K562 (cell line): ENCODE measurements around the gene CLHC1. TPM values are rescaled to one million over a fixed set of nuclear protein-coding genes. Genes with fewer than 3 reads are reported as not detected.

Experiments
- ATAC-seq: fragments of 200-7000 bp; cut with Tn5 transposase; 3 replicates; pipeline ENCODE4 v1.9.1; 2020; ENCODE audit warnings: moderate library complexity
- BruUV-seq: library from RNA; stranded (reverse); fragments of 400-500 nt; replicated peaks from 2 replicates; lab custom pipeline; 2021; lab: Mats Ljungman, UMichigan
- CTCF ChIA-PET: fragments of 300-600 bp; formaldehyde crosslinking; extraction: SDS; loops from one replicate; lab custom pipeline; 2021; ENCODE audit warnings: low intra/inter-chr PET ratio; lab: Yijun Ruan, JAX
- POLR2A ChIA-PET: fragments of 300-600, 350-650 bp; sonication (Branson Sonifier 250); formaldehyde crosslinking; extraction: SDS; loops from one replicate; lab custom pipeline; 2021; ENCODE audit warnings: antibody characterized with exemption, inconsistent platforms; lab: Yijun Ruan, JAX
- DNase-seq, 4 experiments: peaks; one replicate each; pipeline versions ENCODE4 v3.0.0 to v3.0.0-alpha.2; 2011 to 2018; ENCODE audit warnings: low spot score in 3 of 4, mixed read lengths in 3 of 4; ENCODE audit errors: extremely low read depth in 1 of 4
- FAIRE-seq: peaks from 2 replicates; lab custom pipeline; 2011; peaks lifted over from hg19 to GRCh38; lab: Jason Lieb, UNC
- H2AFZ ChIP-seq: 2 replicates; pipeline ENCODE4 v1.6.0; 2011; ENCODE audit warnings: low read depth, low read length, control low read depth, inconsistent platforms
- H3K27ac ChIP-seq: fragments of 200-600 bp; 3 replicates; pipeline ENCODE4 v1.8.0; 2011; ENCODE audit warnings: low read depth, mild to moderate bottlenecking, control low read depth, inconsistent platforms, low read length, moderate library complexity, mixed read lengths; ENCODE audit errors: extremely low read depth
- H3K27me3 ChIP-seq, 2 experiments: fragments of 300-600 bp in 1 of 2; 2 replicates in 1 of 2; 3 replicates in 1 of 2; pipeline versions ENCODE4 v1.6.0 to v1.8.0; 2011; ENCODE audit warnings: inconsistent platforms in 2 of 2, low read length in 2 of 2, mild to moderate bottlenecking in 1 of 2, mixed read lengths in 1 of 2, moderate library complexity in 1 of 2; ENCODE audit not compliant: control insufficient read depth in 2 of 2, insufficient read depth in 2 of 2
- H3K36me3 ChIP-seq: fragments of 300-600 bp; 3 replicates; pipeline ENCODE4 v1.8.0; 2011; ENCODE audit warnings: mild to moderate bottlenecking, low read length, inconsistent platforms; ENCODE audit not compliant: control insufficient read depth, insufficient read depth
- H3K4me1 ChIP-seq, 2 experiments: fragments of 200-600 bp in 1 of 2; replicated peaks in 1 of 2; 2 replicates in 1 of 2; 3 replicates in 1 of 2; pipeline versions ENCODE4 v1.5.1 to v1.8.0; 2011; ENCODE audit warnings: inconsistent platforms in 2 of 2, low read length in 2 of 2, mild to moderate bottlenecking in 1 of 2, mixed read lengths in 1 of 2, moderate library complexity in 1 of 2; ENCODE audit not compliant: control insufficient read depth in 2 of 2, insufficient read depth in 2 of 2
- H3K4me2 ChIP-seq: 2 replicates; pipeline ENCODE4 v1.6.1; 2011; ENCODE audit warnings: low read length, control low read depth, inconsistent platforms, mixed read lengths; ENCODE audit not compliant: insufficient read depth
- H3K4me3 ChIP-seq: fragments of 200-600 bp; sonication (generic), shearing (Covaris generic); 2 replicates; pipeline ENCODE4 v1.5.1; 2016; ENCODE audit warnings: control low read depth, inconsistent platforms
- H3K79me2 ChIP-seq: fragments of 200-600 bp; 3 replicates; pipeline ENCODE4 v1.8.0; 2011; ENCODE audit warnings: low read length, inconsistent platforms; ENCODE audit not compliant: control insufficient read depth, insufficient read depth
- H3K9ac ChIP-seq, 2 experiments: 2 replicates each; pipeline versions ENCODE4 v1.6.0 to v1.6.1; 2011; ENCODE audit warnings: low read depth in 2 of 2, low read length in 2 of 2, control low read depth in 1 of 2, inconsistent platforms in 1 of 2, mild to moderate bottlenecking in 1 of 2, mixed read lengths in 1 of 2; ENCODE audit not compliant: insufficient read depth in 1 of 2
- H3K9me1 ChIP-seq: one replicate; pipeline ENCODE4 v1.6.0; 2011; ENCODE audit warnings: inconsistent platforms, mild to moderate bottlenecking, low read length, moderate library complexity; ENCODE audit not compliant: control insufficient read depth, insufficient read depth
- H3K9me3 ChIP-seq: replicated peaks from 2 replicates; pipeline ENCODE4 v1.5.1; 2011; ENCODE audit warnings: low read depth, low read length, inconsistent platforms; ENCODE audit not compliant: control insufficient read depth, insufficient read depth
- H4K20me1 ChIP-seq: replicated peaks from 2 replicates; pipeline ENCODE4 v1.6.1; 2011; ENCODE audit warnings: low read length, inconsistent platforms, mixed read lengths; ENCODE audit not compliant: control insufficient read depth, insufficient read depth
- CHD2 ChIP-seq: IDR thresholded peaks from 2 replicates; pipeline ENCODE4 v1.6.1; 2011; ENCODE audit warnings: low read depth, low read length
- GABPB1 ChIP-seq: sonication (generic); formaldehyde crosslinking; IDR thresholded peaks from 2 replicates; pipeline ENCODE4 v1.8.0; 2022; ENCODE audit warnings: mild to moderate bottlenecking, missing genetic modification reagents
- NUFIP1 ChIP-seq: fragments of 450-650 bp; IDR thresholded peaks from 2 replicates; pipeline ENCODE4 v1.6.1; 2018; ENCODE audit not compliant: partially characterized antibody
- TCF7L2 ChIP-seq: fragments of 150-350 bp; IDR thresholded peaks from 2 replicates; pipeline ENCODE4 v1.6.1; 2016; ENCODE audit warnings: low read depth, mild to moderate bottlenecking, low read length, moderate library complexity
- WGBS: fragments of 100-300 bp; shearing (Covaris generic); methylation state at CpG from one replicate; pipeline ENCODE4 v1.1.6; 2016; ENCODE audit warnings: low coverage, mixed read lengths; ENCODE audit not compliant: insufficient coverage; ENCODE audit errors: missing lambda C conversion rate; 5-methylcytosine and 5-hydroxymethylcytosine counted together
- in situ Hi-C: fragments of 300-500 bp; cut with MboI; formaldehyde crosslinking; loops from 4 replicates; pipeline ENCODE4 v1.15.0; 2018; ENCODE audit warnings: inconsistent platforms, mixed read lengths
- intact Hi-C: fragments of 100-400 bp; cut with micrococcal nuclease; formaldehyde crosslinking; loops from 2 replicates; pipeline ENCODE4 v1.14.2; 2022
- polyA plus RNA-seq, 8 experiments: library from polyadenylated mRNA; depleted of rRNA in 4 of 8; stranded (reverse) in 5 of 8; unstranded in 3 of 8; fragments of >200 nt; fragmentation: Nextera tagmentation in 2 of 8; fragmentation: Illumina TruSeq in 1 of 8; extraction: Ambion mirVana in 2 of 8; extraction: Trizol in 1 of 8; gene quantifications; 2 replicates each; pipeline versions ENCODE4 v1.2.1 to v1.2.3, GENCODE V29; 2011 to 2014; ENCODE audit warnings: inconsistent platforms in 1 of 8, missing spikeins in 1 of 8
- total RNA-seq, 7 experiments: library from RNA; depleted of rRNA in 6 of 7; stranded (reverse); fragments of >200 nt in 6 of 7; fragmentation: Illumina TruSeq in 2 of 7; extraction: Trizol in 2 of 7; gene quantifications; 2 replicates each; pipeline versions ENCODE4 v1.2.1 to v1.2.3, GENCODE V29; 2011 to 2021; ENCODE audit warnings: low replicate concordance in 1 of 7
- TF ChIP-seq, protein P1 (sequence below), 2 experiments: IDR thresholded peaks in 1 of 2; conservative IDR thresholded peaks in 1 of 2; 2 replicates each; pipeline ENCODE4 v1.6.1; 2016; ENCODE audit warnings: low read depth in 2 of 2, mild to moderate bottlenecking in 1 of 2, missing compliant biosample characterization in 1 of 2, missing genetic modification characterization in 1 of 2, moderate library complexity in 1 of 2
- TF ChIP-seq, protein P2 (sequence below): sonication (generic); formaldehyde crosslinking; IDR thresholded peaks from 2 replicates; pipeline ENCODE4 v1.8.0; 2023; ENCODE audit warnings: missing genetic modification reagents, mild to moderate bottlenecking, borderline replicate concordance

Gene CLHC1
- total and polyA plus RNA-seq, 9 of the 15 experiments (the other 6 are each of a cell fraction or from before 2014, with no cell fraction given): 3.7 to 14.3 (median 8.6) TPM

DNA sequence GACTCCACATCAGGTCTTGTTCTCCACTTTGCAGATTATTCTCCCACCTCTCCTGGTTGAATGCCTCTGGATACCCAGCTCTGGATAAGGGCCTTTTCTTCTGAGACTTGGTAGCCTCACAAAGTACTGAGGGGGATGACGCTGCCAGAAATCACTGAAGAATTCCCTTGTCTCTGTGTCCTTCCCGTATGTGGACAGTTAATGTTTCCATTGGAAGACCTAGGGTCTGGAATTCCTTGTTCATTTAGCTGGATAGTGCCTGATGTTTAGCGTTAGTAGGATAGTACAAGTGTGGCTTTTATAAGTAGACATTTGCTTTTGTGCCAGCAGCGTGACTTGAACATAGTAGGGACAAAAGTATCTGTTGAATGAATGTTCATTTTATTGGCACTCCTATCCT lies 76.9 kb downstream of the CLHC1 start:
- TF ChIP-seq NUFIP1 (no peak), GABPB1 (CRISPR knock-in tag) (no peak), CHD2 (no peak), TCF7L2 (no peak)
- TF ChIP-seq, protein P1, sequence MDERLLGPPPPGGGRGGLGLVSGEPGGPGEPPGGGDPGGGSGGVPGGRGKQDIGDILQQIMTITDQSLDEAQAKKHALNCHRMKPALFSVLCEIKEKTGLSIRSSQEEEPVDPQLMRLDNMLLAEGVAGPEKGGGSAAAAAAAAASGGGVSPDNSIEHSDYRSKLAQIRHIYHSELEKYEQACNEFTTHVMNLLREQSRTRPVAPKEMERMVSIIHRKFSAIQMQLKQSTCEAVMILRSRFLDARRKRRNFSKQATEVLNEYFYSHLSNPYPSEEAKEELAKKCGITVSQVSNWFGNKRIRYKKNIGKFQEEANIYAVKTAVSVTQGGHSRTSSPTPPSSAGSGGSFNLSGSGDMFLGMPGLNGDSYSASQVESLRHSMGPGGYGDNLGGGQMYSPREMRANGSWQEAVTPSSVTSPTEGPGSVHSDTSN (CRISPR knock-in tag; IDR thresholded peaks at IDR 0.05; ENCODE audit: low read depth): no peak
- TF ChIP-seq, protein P1 (tag; conservative IDR thresholded peaks at IDR 0.05; ENCODE audit: low read depth): no peak
- TF ChIP-seq, protein P2, sequence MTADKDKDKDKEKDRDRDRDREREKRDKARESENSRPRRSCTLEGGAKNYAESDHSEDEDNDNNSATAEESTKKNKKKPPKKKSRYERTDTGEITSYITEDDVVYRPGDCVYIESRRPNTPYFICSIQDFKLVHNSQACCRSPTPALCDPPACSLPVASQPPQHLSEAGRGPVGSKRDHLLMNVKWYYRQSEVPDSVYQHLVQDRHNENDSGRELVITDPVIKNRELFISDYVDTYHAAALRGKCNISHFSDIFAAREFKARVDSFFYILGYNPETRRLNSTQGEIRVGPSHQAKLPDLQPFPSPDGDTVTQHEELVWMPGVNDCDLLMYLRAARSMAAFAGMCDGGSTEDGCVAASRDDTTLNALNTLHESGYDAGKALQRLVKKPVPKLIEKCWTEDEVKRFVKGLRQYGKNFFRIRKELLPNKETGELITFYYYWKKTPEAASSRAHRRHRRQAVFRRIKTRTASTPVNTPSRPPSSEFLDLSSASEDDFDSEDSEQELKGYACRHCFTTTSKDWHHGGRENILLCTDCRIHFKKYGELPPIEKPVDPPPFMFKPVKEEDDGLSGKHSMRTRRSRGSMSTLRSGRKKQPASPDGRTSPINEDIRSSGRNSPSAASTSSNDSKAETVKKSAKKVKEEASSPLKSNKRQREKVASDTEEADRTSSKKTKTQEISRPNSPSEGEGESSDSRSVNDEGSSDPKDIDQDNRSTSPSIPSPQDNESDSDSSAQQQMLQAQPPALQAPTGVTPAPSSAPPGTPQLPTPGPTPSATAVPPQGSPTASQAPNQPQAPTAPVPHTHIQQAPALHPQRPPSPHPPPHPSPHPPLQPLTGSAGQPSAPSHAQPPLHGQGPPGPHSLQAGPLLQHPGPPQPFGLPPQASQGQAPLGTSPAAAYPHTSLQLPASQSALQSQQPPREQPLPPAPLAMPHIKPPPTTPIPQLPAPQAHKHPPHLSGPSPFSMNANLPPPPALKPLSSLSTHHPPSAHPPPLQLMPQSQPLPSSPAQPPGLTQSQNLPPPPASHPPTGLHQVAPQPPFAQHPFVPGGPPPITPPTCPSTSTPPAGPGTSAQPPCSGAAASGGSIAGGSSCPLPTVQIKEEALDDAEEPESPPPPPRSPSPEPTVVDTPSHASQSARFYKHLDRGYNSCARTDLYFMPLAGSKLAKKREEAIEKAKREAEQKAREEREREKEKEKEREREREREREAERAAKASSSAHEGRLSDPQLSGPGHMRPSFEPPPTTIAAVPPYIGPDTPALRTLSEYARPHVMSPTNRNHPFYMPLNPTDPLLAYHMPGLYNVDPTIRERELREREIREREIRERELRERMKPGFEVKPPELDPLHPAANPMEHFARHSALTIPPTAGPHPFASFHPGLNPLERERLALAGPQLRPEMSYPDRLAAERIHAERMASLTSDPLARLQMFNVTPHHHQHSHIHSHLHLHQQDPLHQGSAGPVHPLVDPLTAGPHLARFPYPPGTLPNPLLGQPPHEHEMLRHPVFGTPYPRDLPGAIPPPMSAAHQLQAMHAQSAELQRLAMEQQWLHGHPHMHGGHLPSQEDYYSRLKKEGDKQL (CRISPR knock-in tag): no peak
- ATAC-seq: no peak
- intact Hi-C loops (no loop called here), in situ Hi-C loops (no loop called here)
- H3K9me1 ChIP-seq: no peaks in the 10 kb centered on the region
- CTCF ChIA-PET: no interaction called here
- H3K36me3 ChIP-seq: no peaks in the 10 kb centered on the region
- H3K4me2 ChIP-seq: no peak overlapping the region
- no peak overlapping the region for H2AFZ ChIP-seq
- no peak overlapping the region for H3K4me3 ChIP-seq
- no TSS peak for BruUV-seq
- H3K4me1 ChIP-seq: peaks cover 18 to 34% of the 10 kb centered on the region in 2 experiments
- H3K9ac ChIP-seq: no peak overlapping the region
- POLR2A ChIA-PET: interaction anchor here (1.2 to 1.4 kb wide), 3 partner anchors 11 to 16 kb away, joined by 3 to 4 read pairs (median 3); no protein-coding TSS in a partner anchor
- FAIRE-seq: no peak
- no peaks in the 10 kb centered on the region for H3K79me2 ChIP-seq
- H3K9me3 ChIP-seq: no peaks in the 10 kb centered on the region
- H4K20me1 ChIP-seq: no peaks in the 10 kb centered on the region
- H3K27me3 ChIP-seq: no peaks in the 10 kb centered on the region
- no peak for DNase-seq
- H3K27ac ChIP-seq: no peak overlapping the region
- 64% methylated on average over 4 of the region's 4 CpGs for WGBS
